GM12864 (cell line): ENCODE data around the gene SLIT1.

Experiments used
- DNase-seq: peaks from one replicate; pipeline ENCODE4 v3.0.0-alpha.2; 2011; ENCODE audit warnings: low read depth
- H3K4me3 ChIP-seq: 2 replicates; pipeline ENCODE4 v1.5.1; 2011; ENCODE audit warnings: mild to moderate bottlenecking, low read depth, low read length, control low read depth
- TF ChIP-seq, protein P1 (sequence below): IDR thresholded peaks from 2 replicates; pipeline ENCODE4 v1.5.1; 2011; ENCODE audit warnings: low read depth, mild to moderate bottlenecking, moderate library complexity, low read length, control low read depth, inconsistent platforms; ENCODE audit errors: missing control alignments

Gene SLIT1

DNA sequence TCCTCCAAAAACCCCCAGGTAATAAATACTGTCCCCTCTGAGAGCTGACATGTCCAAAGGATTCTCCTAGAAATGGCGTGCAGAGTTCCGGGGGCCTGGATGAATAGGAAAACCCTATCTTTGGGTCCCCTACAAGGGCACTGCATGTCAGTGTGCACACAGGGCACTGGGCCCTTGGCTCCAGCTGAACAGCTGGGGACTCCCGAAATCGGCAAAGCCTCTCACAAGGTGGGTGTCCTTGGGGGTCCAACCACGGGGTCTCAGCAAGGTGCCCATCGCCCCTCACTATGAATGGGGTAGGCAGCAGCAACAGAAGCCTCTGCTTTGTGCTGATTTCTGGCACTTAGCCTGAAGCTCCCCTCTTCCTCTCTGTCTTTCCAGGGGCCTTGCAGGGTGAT lies 46.1 kb downstream of the SLIT1 start:
- no peak overlapping the region for H3K4me3 ChIP-seq
- no peak for DNase-seq
- TF ChIP-seq, protein P1, sequence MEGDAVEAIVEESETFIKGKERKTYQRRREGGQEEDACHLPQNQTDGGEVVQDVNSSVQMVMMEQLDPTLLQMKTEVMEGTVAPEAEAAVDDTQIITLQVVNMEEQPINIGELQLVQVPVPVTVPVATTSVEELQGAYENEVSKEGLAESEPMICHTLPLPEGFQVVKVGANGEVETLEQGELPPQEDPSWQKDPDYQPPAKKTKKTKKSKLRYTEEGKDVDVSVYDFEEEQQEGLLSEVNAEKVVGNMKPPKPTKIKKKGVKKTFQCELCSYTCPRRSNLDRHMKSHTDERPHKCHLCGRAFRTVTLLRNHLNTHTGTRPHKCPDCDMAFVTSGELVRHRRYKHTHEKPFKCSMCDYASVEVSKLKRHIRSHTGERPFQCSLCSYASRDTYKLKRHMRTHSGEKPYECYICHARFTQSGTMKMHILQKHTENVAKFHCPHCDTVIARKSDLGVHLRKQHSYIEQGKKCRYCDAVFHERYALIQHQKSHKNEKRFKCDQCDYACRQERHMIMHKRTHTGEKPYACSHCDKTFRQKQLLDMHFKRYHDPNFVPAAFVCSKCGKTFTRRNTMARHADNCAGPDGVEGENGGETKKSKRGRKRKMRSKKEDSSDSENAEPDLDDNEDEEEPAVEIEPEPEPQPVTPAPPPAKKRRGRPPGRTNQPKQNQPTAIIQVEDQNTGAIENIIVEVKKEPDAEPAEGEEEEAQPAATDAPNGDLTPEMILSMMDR: no peak

DNA sequence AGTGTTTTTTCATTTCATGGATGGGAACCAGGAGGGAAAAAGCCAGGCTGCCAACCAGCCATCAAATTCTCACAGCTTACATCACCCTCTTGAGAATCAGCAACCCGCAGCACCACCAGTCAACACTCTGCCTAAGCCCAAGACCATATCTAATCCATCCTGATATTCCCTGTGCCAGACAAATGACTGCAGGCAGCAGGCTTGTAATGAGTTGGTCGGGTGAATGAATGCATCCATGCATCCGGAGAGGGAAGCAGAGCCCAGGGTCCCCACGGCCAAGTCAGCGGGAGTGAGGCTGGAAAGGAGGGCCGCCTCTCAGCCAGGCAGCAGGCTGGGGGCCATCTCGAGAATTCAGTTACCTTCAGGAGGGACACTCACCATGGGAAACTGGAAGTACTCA lies 46.9 kb downstream of the SLIT1 start:
- TF ChIP-seq, protein P1: no peak
- H3K4me3 ChIP-seq: no peak overlapping the region
- DNase-seq: no peak

DNA sequence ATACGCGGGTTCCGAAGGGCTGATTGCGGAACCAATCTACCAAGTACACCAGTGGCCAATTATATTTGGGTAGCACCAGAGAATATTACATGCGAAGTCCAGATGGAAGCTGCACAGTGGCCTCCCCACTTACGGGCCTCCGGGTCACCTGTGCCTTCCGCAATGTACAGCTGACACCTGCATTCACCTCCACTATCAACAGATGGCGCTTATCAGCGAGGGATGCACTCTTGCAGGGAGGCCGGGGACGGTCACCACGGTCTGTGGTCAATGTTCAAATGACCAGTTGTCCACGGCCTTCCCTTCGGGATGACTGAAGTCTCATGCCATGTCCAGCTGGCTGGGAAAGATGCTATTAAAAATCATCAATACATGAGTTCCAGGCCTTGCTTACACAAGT lies 47.6 kb downstream of the SLIT1 start:
- TF ChIP-seq, protein P1: peak; percentile 46
- no peak overlapping the region for H3K4me3 ChIP-seq
- DNase-seq: no peak

DNA sequence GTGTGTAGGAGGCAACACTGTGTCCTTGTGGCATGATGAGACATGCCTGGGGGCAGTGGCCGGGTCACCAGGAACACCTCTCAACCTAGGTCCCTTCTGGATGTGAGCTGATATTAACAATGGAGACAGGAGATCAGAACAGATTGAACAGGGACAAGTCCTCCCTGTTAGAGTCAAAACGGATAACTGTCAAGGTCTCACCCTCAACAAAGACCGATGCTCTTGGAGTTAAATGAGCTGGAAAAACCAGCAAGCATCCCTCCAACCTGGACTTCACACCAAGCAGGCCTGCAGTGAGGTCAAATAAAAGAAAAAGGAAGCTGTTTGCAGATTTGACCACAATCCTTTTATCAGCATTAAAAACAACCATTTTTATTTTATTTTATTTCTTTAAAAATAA lies 49.0 kb downstream of the SLIT1 start:
- no peak for DNase-seq
- H3K4me3 ChIP-seq: no peak overlapping the region
- TF ChIP-seq, protein P1: no peak

DNA sequence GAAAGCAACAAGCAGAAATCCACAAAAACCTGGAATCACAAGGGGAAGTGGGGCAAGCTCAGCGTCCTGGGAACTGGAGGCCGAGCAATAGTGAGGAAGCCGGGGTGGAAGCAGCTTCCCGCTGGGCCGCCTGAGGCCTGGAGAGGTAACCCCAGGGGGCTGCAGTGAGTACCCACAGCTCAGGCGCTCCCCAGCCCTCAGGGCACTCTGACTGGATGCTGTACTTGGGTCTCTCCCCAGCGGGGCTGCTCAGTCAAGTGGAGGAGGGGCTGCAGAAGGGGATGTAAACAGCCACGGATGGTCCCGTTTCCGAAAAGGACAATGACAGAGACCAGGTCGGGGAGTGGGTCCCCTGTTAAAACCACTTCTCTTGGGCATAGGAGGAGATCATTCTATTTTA lies 50.3 kb downstream of the SLIT1 start:
- TF ChIP-seq, protein P1: no peak
- no peak for DNase-seq
- H3K4me3 ChIP-seq: no peak overlapping the region

DNA sequence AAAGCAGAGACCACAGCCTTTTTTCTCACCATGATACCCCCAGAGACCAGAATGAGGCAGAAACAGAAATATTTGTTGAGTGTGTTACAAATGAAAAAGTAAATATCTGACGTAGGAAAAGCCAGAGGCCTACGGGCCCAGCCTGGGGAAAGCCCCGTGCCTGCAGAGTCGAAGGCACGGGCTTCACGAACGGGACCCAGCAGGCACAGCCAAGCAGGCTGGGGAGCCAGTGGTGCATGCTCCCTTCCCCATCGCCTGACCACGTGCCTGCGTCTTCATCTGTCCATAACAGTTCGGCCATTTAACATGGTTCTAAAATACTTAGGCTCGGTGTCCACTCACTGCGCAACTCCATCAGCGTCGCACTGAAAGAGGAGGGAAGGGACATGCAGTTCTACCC lies 50.8 kb downstream of the SLIT1 start:
- TF ChIP-seq, protein P1: no peak
- no peak for DNase-seq

DNA sequence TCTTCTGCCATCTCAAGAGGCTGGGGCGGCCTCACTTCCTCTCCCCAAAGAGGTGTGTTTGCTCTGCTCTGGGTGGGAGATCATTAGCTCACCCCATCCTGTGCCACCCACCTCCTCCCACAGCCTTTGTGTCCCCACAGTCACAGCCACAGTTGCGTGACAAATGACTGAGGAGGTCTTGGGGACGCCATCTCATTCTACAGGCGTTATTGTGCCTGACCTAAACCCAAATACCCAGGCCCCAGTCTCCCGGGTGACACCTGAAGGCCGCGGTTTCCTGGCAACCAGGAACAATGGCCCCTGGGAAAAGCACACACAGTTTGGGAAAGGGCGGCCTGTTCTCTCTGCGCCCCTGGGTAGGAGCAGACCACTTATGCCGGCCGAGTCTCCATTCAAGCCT lies 51.6 kb downstream of the SLIT1 start:
- no peak for DNase-seq
- TF ChIP-seq, protein P1: no peak

More for the DNA sequence above, 50.8 kb downstream of the SLIT1 start:
- no peak overlapping the region for H3K4me3 ChIP-seq

More for the DNA sequence above, 51.6 kb downstream of the SLIT1 start:
- H3K4me3 ChIP-seq: no peak overlapping the region
